Prostate gland (tissue), 2 donors: ENCODE data around the gene PDE2A.

Experiments used
- CTCF ChIP-seq, 4 experiments: fragments of 200-600 bp in 2 of 4; fragments of 450-650 bp in 2 of 4; sonication (generic) in 2 of 4; IDR thresholded peaks; 1 replicate in 3 of 4; 2 replicates in 1 of 4; pipeline ENCODE4 v1.5.1; 2016 to 2019; ENCODE audit warnings: antibody characterized with exemption in 4 of 4, mild to moderate bottlenecking in 2 of 4, moderate library complexity in 2 of 4
- POLR2A ChIP-seq: fragments of 450-650 bp; IDR thresholded peaks from one replicate; pipeline ENCODE4 v1.6.1; 2016; ENCODE audit warnings: antibody characterized with exemption, mild to moderate bottlenecking
- POLR2AphosphoS5 ChIP-seq: sonication (generic); formaldehyde crosslinking; IDR thresholded peaks from one replicate; pipeline ENCODE4 v1.6.1; 2017; ENCODE audit warnings: antibody characterized with exemption

- TF ChIP-seq POLR2A (no peak), CTCF (IDR thresholded peaks at IDR 0.05) (no peak), POLR2AphosphoS5 (no peak)
Measured at GRCh38 chr11:72604256-72604655, 70.0 kb downstream of the PDE2A start.
